Measurements from ENCODE around the gene SUN3.

Gene SUN3

GRCh38 chr7:48042216-48042615, 13.3 kb upstream of the SUN3 start:
- DNase-seq (ENCODE audit: insufficient read length, low spot score) (no peak), FAIRE-seq (no peak)
- no peak for TF ChIP-seq POLR2A (IDR thresholded peaks at IDR 0.05; ENCODE audit: low read depth, low read length)

GRCh38 chr7:48041653-48041970, 12.7 kb upstream of the SUN3 start:
- DNase-seq (ENCODE audit: insufficient read length, low spot score) = no peak
- FAIRE-seq = no peak
- no peak for TF ChIP-seq POLR2A (IDR thresholded peaks at IDR 0.05; ENCODE audit: low read depth, low read length)

- FAIRE-seq = no peak
- TF ChIP-seq POLR2A (IDR thresholded peaks at IDR 0.05; ENCODE audit: low read depth, low read length) = no peak
Measured at GRCh38 chr7:48040944-48041652, 12.2 kb upstream of the SUN3 start.

GRCh38 chr7:48038815-48039506, 10.1 kb upstream of the SUN3 start:
- FAIRE-seq (no peak), DNase-seq (ENCODE audit: insufficient read length, low spot score) (no peak)
- no peak for TF ChIP-seq POLR2A (IDR thresholded peaks at IDR 0.05; ENCODE audit: low read depth, low read length)

More at GRCh38 chr7:48040944-48041652, 12.2 kb upstream of the SUN3 start:
- DNase-seq (ENCODE audit: insufficient read length, low spot score) = no peak

- FAIRE-seq = no peak
- no peak for DNase-seq (ENCODE audit: insufficient read length, low spot score)
- no peak for TF ChIP-seq POLR2A (IDR thresholded peaks at IDR 0.05; ENCODE audit: low read depth, low read length)
Measured at GRCh38 chr7:48035967-48036478, 7.1 kb upstream of the SUN3 start.

GRCh38 chr7:48035301-48035966, 6.5 kb upstream of the SUN3 start, which contains the start of gene C7orf57:
Gene C7orf57, plus strand, starts transcription at chr7:48035543. Its CDS starts 766 bp downstream, at chr7:48036309.
- TF ChIP-seq POLR2A (IDR thresholded peaks at IDR 0.05; ENCODE audit: low read depth, low read length) = no peak
- FAIRE-seq (no peak), DNase-seq (ENCODE audit: insufficient read length, low spot score) (peak; percentile 97)

DNA sequence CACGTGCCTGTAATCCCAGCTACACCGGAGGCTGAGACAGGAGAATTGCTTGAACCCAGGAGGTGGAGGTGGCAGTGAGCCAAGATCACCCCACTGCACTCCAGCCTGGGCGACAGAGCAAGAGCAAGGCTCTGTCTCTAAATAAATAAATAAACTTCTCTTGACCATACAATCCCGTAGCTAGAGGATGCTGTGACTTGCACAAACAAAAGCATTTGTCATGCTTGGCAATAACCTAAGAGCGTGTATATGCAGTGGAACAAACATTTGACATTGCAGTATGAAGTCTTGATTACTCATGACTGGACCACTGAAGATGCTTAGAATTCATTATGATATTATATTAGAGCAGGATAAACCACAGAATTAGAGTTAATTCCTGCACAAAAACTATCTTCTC, 5.0 kb upstream of the SUN3 start:
- no peak for FAIRE-seq
- TF ChIP-seq POLR2A (IDR thresholded peaks at IDR 0.05; ENCODE audit: low read depth, low read length) = no peak
- no peak for DNase-seq (ENCODE audit: insufficient read length, low spot score)

DNA sequence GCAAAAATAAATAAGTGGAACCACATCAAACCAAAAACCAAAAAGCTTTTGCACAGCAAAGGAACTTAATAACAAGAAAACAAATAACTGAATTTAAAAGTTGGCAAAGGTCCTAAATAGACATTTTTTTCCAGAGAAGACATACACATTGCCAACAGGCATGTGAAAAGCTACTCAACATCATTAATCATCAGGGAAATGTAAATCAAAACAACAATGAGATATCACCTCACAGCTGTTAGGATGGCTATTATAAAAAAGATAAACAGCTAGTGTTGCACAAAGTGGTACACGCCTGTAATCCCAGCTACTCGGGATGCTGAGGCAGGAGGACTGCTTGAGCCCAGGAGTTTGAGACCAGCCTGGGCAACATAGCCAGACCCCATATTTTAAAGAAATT, 2.2 kb upstream of the SUN3 start:
- TF ChIP-seq POLR2A (IDR thresholded peaks at IDR 0.05; ENCODE audit: low read depth, low read length) = no peak
- DNase-seq (ENCODE audit: insufficient read length, low spot score) (no peak), FAIRE-seq (no peak)

DNA sequence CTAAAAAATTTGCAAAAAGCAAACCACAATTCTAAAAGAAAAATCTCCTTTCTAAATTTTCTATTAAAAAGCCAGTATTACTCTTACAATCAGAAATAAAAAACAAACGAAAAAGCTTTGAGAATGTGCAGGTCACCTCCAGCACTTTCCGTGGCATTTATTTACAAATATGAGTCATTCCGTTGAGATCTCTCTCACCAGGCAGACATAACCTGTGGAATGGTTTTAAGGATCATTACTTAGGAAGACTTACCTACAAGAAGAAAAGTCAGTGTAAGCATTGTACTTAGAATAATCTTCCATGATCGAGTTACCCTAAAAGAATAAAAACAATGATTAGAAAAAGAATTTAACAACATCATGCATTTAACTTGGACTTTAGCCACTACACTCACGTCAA, 3.3 kb downstream of the SUN3 start:
- no peak for TF ChIP-seq POLR2A (IDR thresholded peaks at IDR 0.05; ENCODE audit: low read depth, low read length)
- FAIRE-seq (peak; percentile 91), DNase-seq (ENCODE audit: insufficient read length, low spot score) (no peak)

GRCh38 chr7:48017674-48018073, 11.2 kb downstream of the SUN3 start:
- TF ChIP-seq POLR2A (IDR thresholded peaks at IDR 0.05; ENCODE audit: low read depth, low read length) = no peak
- no peak for DNase-seq (ENCODE audit: insufficient read length, low spot score)
- no peak for FAIRE-seq

DNA sequence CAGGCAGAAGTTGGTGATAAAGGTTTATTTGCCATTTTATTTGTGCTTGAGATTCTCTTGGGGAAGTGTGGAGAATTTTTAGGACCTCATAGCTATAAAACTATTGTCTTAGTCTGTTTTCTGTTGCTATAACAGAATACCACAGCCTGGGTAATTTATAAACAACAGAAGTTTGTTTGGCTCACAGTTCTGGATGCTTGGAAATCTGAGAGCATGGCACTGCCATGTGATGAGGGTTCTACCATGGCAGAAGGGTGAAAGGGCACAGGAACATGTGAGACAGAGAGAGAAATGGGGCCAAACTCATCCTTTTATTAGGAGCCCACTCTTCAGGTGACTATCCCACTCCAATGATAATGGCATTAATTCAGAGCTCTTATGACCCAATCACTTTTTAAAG, 12.3 kb downstream of the SUN3 start:
- TF ChIP-seq POLR2A (IDR thresholded peaks at IDR 0.05; ENCODE audit: low read depth, low read length) = no peak
- no peak for FAIRE-seq

GRCh38 chr7:48011951-48012350, 17.0 kb downstream of the SUN3 start:
- no peak for FAIRE-seq
- no peak for DNase-seq (ENCODE audit: insufficient read length, low spot score)
- no peak for TF ChIP-seq POLR2A (IDR thresholded peaks at IDR 0.05; ENCODE audit: low read depth, low read length)

More for the DNA sequence above, 12.3 kb downstream of the SUN3 start:
- no peak for DNase-seq (ENCODE audit: insufficient read length, low spot score)

DNA sequence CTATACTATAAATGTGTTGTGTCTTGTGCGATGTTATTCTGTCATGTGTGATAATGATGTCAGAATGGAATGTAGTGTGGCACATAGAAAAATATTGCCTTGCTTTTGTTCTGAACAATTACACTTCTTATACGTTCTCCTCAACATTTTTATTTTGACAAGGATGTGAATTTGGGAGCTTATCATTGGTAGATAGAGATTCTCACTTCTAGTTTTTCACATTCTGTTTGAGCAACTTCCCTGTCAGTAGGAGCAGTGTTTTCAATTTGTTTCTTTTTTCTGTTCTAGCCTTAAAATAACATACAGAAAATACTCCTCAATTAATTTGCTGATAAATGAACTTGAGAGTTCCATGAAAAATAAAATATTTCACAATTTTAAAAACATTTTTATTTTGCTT, 17.6 kb downstream of the SUN3 start:
- FAIRE-seq = no peak
- TF ChIP-seq POLR2A (IDR thresholded peaks at IDR 0.05; ENCODE audit: low read depth, low read length) = no peak
- DNase-seq (ENCODE audit: insufficient read length, low spot score) = no peak

DNA sequence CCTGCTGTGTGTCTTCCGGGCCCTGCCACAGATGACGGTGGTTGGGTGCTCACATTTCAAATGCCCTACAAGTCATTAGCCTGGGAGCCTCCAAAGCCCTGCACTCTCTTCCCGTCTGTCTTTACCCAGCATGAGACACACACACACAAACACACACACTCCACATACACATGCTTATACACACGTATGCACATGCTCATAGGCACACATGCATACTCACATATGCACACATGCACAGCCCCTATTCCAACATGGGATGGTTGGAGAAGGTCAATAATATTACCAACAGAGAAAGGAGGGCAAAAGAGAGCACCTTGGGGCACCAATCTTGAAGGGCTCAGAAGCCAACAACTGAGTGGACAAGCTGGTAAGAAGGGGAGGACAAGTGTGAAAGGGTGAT, 19.0 kb downstream of the SUN3 start:
- DNase-seq (ENCODE audit: insufficient read length, low spot score) (no peak), FAIRE-seq (no peak)
- TF ChIP-seq POLR2A (IDR thresholded peaks at IDR 0.05; ENCODE audit: low read depth, low read length) = no peak

Measured in H54 (cell line).